PC-3 (cell line): ENCODE data around the gene EPHA7. TPM values are rescaled to one million over a fixed set of nuclear protein-coding genes. Genes with fewer than 3 reads are reported as not detected.

Experiments
- ATAC-seq: fragments of 200-7000 bp; cut with Tn5 transposase; 2 replicates; pipeline ENCODE4 v1.9.1; 2020; ENCODE audit warnings: mild to moderate bottlenecking, moderate library complexity
- BruUV-seq: library from RNA; stranded (reverse); fragments of 400-500 nt; replicated peaks from 2 replicates; lab custom pipeline; 2021; lab: Mats Ljungman, UMichigan
- CTCF ChIA-PET: fragments of 300-600 bp; sonication (Branson Sonifier 250); formaldehyde crosslinking; loops from one replicate; lab custom pipeline; 2022; ENCODE audit warnings: antibody characterized with exemption; lab: Charles Lee
- POLR2A ChIA-PET: fragments of 300-600 bp; sonication (Branson Sonifier 250); formaldehyde crosslinking; loops from one replicate; lab custom pipeline; 2022; ENCODE audit warnings: antibody characterized with exemption; ENCODE audit not compliant: unreplicated experiment; lab: Charles Lee
- DNase-seq: peaks from one replicate; pipeline ENCODE4 v3.0.0-alpha.2; 2015
- H2AFZ ChIP-seq: fragments of 300-600 bp; sonication (generic); 2 replicates; pipeline ENCODE4 v1.6.0; 2016; ENCODE audit warnings: antibody characterized with exemption, low read length
- H3F3A ChIP-seq: fragments of 300-600 bp; sonication (generic); one replicate; pipeline ENCODE4 v1.6.0; 2017; ENCODE audit warnings: antibody characterized with exemption, low read length, control low read depth, mild to moderate bottlenecking; ENCODE audit not compliant: unreplicated experiment
- H3K27ac ChIP-seq: fragments of 300-600 bp; sonication (generic); 2 replicates; pipeline ENCODE4 v1.5.1; 2016; ENCODE audit warnings: mild to moderate bottlenecking, low read length
- H3K27me3 ChIP-seq: fragments of 300-600 bp; sonication (generic); 2 replicates; pipeline ENCODE4 v1.6.1; 2016; ENCODE audit warnings: low read length, mixed read lengths
- H3K36me3 ChIP-seq: fragments of 300-600 bp; sonication (generic); 2 replicates; pipeline ENCODE4 v1.6.1; 2016; ENCODE audit warnings: low read depth, mixed run types, low read length, mixed read lengths
- H3K4me1 ChIP-seq: fragments of 300-600 bp; sonication (generic); 2 replicates; pipeline ENCODE4 v1.5.1; 2016; ENCODE audit warnings: low read length; ENCODE audit not compliant: insufficient read depth
- H3K4me2 ChIP-seq: fragments of 300-600 bp; sonication (generic); 2 replicates; pipeline ENCODE4 v1.6.0; 2016; ENCODE audit warnings: low read length
- H3K4me3 ChIP-seq: fragments of 300-600 bp; sonication (generic); 2 replicates; pipeline ENCODE4 v1.5.1; 2016; ENCODE audit warnings: mild to moderate bottlenecking, low read length, mixed read lengths
- H3K79me2 ChIP-seq: fragments of 300-600 bp; sonication (generic); 2 replicates; pipeline ENCODE4 v1.6.1; 2017; ENCODE audit warnings: low read length, mixed read lengths
- H3K9ac ChIP-seq: fragments of 300-600 bp; sonication (generic); 2 replicates; pipeline ENCODE4 v1.6.0; 2016; ENCODE audit warnings: mild to moderate bottlenecking, low read length
- H3K9me2 ChIP-seq: fragments of 300-600 bp; sonication (generic); replicated peaks from 2 replicates; pipeline ENCODE4 v1.6.1; 2016; ENCODE audit warnings: mixed run types, low read length, mixed read lengths
- H3K9me3 ChIP-seq: fragments of 300-600 bp; sonication (generic); 2 replicates; pipeline ENCODE4 v1.6.1; 2016; ENCODE audit warnings: low read length, mixed read lengths
- H4K20me1 ChIP-seq: fragments of 300-600 bp; sonication (generic); 2 replicates; pipeline ENCODE4 v1.6.1; 2016; ENCODE audit warnings: low read length, mixed read lengths
- EZH2 ChIP-seq: fragments of 300-600 bp; sonication (generic); IDR thresholded peaks from one replicate; pipeline ENCODE4 v1.6.1; 2017; ENCODE audit warnings: antibody characterized with exemption, mild to moderate bottlenecking, low read length; ENCODE audit not compliant: unreplicated experiment
- EZH2phosphoT487 ChIP-seq: fragments of 300-600 bp; sonication (generic); IDR thresholded peaks from 2 replicates; pipeline ENCODE4 v1.6.1; 2018; ENCODE audit warnings: mild to moderate bottlenecking, antibody characterized with exemption, low read length, borderline replicate concordance
- intact Hi-C: fragments of 100-400 bp; cut with micrococcal nuclease; formaldehyde crosslinking; loops from 2 replicates; pipeline ENCODE4 v1.9.0; 2023
- total RNA-seq: library from RNA; depleted of rRNA; stranded (reverse); fragments of >200 nt; gene quantifications from 2 replicates; pipeline ENCODE4 v1.2.3, GENCODE V29; 2014
- TF ChIP-seq, protein P1 (sequence below): fragments of 300-600 bp; sonication (generic); conservative IDR thresholded peaks from 2 replicates; pipeline ENCODE4 v1.5.1; 2017; ENCODE audit warnings: antibody characterized with exemption, low read depth, mild to moderate bottlenecking, low read length

Gene EPHA7
- total RNA-seq, 1 experiment from 2014 or later: 1.4 TPM

DNA sequence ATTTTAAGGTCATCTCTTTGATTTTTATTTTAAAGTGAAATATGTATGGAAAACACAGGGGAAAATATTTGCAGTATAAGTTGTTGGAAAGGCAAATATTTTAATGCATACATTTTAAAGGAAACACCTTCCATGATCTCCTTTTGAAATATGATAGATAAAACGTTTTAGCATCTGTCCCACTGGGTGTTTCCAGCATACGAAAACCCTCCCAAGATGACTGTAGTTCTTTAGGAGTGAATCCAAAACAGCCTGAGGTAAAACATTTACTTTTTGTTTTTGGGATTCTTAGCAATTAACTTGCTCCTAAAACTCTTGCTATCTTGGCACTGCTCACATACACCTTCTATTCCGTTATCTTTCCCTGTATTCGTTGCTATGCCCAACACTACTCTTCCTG is 210.0 kb downstream of the EPHA7 start:
- Histone ChIP-seq H4K20me1 (no peaks in the 10 kb centered on the region), H2AFZ (no peak overlapping the region), H3K9me2 (no peaks in the 10 kb centered on the region), H3K4me3 (no peak overlapping the region), H3K36me3 (no peaks in the 10 kb centered on the region), H3K79me2 (no peaks in the 10 kb centered on the region), H3K4me2 (no peak overlapping the region), H3K9ac (no peak overlapping the region), H3K27ac (no peak overlapping the region), H3K4me1 (no peaks in the 10 kb centered on the region), H3K9me3 (no peaks in the 10 kb centered on the region), H3K27me3 (no peaks in the 10 kb centered on the region), H3F3A (no peaks in the 10 kb centered on the region)
- DNase-seq: no peak
- TF ChIP-seq EZH2 (no peak), EZH2phosphoT487 (no peak)
- TF ChIP-seq, protein P1, sequence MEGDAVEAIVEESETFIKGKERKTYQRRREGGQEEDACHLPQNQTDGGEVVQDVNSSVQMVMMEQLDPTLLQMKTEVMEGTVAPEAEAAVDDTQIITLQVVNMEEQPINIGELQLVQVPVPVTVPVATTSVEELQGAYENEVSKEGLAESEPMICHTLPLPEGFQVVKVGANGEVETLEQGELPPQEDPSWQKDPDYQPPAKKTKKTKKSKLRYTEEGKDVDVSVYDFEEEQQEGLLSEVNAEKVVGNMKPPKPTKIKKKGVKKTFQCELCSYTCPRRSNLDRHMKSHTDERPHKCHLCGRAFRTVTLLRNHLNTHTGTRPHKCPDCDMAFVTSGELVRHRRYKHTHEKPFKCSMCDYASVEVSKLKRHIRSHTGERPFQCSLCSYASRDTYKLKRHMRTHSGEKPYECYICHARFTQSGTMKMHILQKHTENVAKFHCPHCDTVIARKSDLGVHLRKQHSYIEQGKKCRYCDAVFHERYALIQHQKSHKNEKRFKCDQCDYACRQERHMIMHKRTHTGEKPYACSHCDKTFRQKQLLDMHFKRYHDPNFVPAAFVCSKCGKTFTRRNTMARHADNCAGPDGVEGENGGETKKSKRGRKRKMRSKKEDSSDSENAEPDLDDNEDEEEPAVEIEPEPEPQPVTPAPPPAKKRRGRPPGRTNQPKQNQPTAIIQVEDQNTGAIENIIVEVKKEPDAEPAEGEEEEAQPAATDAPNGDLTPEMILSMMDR: no peak
- ATAC-seq: no peak
- POLR2A ChIA-PET: no interaction called here
- BruUV-seq: no TSS peak
- CTCF ChIA-PET: no interaction called here
- intact Hi-C loops: no loop called here

DNA sequence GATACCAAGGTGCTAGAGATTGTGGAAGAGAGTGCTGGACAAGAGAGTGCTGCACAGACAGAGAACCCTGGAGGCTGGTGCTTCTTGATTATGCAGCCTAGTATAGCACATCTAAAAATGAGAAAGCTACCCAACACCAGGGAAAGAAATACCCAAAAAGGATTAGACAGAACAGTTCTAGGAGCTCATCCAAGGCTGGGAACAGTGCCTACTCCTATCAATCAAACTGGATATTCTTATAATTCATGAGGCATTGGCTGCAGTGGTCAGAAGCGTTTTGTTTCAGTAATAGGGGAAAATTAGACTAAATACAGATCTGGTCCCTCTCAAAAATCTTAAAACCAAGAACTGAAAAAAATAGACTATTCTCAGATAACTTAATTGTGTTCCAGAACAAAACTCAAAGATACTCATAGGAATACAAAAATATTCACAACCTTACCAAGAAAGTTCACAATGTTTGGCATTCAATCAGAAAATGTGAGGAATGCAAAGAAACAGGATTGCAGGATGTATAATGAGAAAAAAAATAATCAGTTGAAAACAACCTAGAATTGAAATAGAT is 222.9 kb downstream of the EPHA7 start:
- H3K27me3 ChIP-seq: no peaks in the 10 kb centered on the region
- intact Hi-C loops: no loop called here
- ChIA-PET POLR2A (no interaction called here), CTCF (no interaction called here)
- H3K36me3 ChIP-seq: no peaks in the 10 kb centered on the region
- ATAC-seq: no peak
- TF ChIP-seq, protein P1: no peak
- TF ChIP-seq EZH2: no peak
- H2AFZ ChIP-seq: no peak overlapping the region
- no peaks in the 10 kb centered on the region for H3K9me2 ChIP-seq
- no peaks in the 10 kb centered on the region for H3K79me2 ChIP-seq
- no peaks in the 10 kb centered on the region for H3F3A ChIP-seq
- H4K20me1 ChIP-seq: no peaks in the 10 kb centered on the region
- H3K4me2 ChIP-seq: no peak overlapping the region
- no peaks in the 10 kb centered on the region for H3K9me3 ChIP-seq
- no peak overlapping the region for H3K27ac ChIP-seq
- H3K4me1 ChIP-seq: no peaks in the 10 kb centered on the region
- H3K4me3 ChIP-seq: no peak overlapping the region
- no TSS peak for BruUV-seq
- no peak overlapping the region for H3K9ac ChIP-seq
- no peak for DNase-seq

DNA sequence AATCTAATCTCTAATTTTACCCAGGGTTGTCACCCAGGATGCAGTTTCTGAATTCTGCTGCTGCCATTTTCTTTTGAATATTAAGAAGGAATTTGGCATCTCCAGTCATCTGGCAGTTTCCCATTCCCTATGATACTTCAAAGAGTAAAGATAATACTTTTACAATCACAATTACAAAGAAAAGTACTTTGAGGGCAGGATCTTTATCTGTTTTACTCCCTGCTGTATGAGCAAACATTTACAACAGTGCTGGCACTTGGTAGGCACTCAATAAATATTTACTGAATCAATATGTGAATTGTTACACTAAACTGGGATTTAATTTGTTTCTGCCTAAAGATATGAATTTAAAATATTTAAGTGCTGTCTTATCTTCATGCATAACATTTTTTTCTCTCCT is 224.9 kb downstream of the EPHA7 start:
- Histone ChIP-seq H3K9me3 (no peaks in the 10 kb centered on the region), H3K79me2 (no peaks in the 10 kb centered on the region), H3K36me3 (no peaks in the 10 kb centered on the region), H3K27ac (no peak overlapping the region), H3K4me1 (no peaks in the 10 kb centered on the region), H3K4me2 (no peak overlapping the region), H4K20me1 (no peaks in the 10 kb centered on the region), H2AFZ (no peak overlapping the region), H3K9me2 (no peaks in the 10 kb centered on the region), H3F3A (no peaks in the 10 kb centered on the region), H3K9ac (no peak overlapping the region), H3K4me3 (no peak overlapping the region), H3K27me3 (no peaks in the 10 kb centered on the region)
- ChIA-PET POLR2A (no interaction called here), CTCF (no interaction called here)
- ATAC-seq (no peak), DNase-seq (no peak)
- TF ChIP-seq, protein P1: no peak
- TF ChIP-seq EZH2phosphoT487 (no peak), EZH2 (no peak)
- BruUV-seq: no TSS peak
- intact Hi-C loops: no loop called here
